ENCODE data around the gene C6orf89.

C6orf89 gene

GRCh38 chr6:36914227-36914794 is 28.6 kb downstream of the C6orf89 start:
- TF ChIP-seq GATA2 (IDR thresholded peaks at IDR 0.05; ENCODE audit: low read depth, low read length) (no peak), GATA3 (IDR thresholded peaks at IDR 0.05; ENCODE audit: low read depth, low read length) (no peak)

- TF ChIP-seq GATA2 (IDR thresholded peaks at IDR 0.05; ENCODE audit: low read depth, low read length) (no peak), GATA3 (IDR thresholded peaks at IDR 0.05; ENCODE audit: low read depth, low read length) (no peak)
Measured at GRCh38 chr6:36915599-36915998, 29.8 kb downstream of the C6orf89 start.

- TF ChIP-seq GATA3 (IDR thresholded peaks at IDR 0.05; ENCODE audit: low read depth, low read length) = no peak
- TF ChIP-seq GATA2 (IDR thresholded peaks at IDR 0.05; ENCODE audit: low read depth, low read length) = no peak
Measured at GRCh38 chr6:36916126-36916525, 30.4 kb downstream of the C6orf89 start.

- TF ChIP-seq GATA2 (IDR thresholded peaks at IDR 0.05; ENCODE audit: low read depth, low read length) (no peak), GATA3 (IDR thresholded peaks at IDR 0.05; ENCODE audit: low read depth, low read length) (no peak)
Measured at GRCh38 chr6:36917541-36918193, 31.9 kb downstream of the C6orf89 start.

GRCh38 chr6:36920049-36920448 is 34.3 kb downstream of the C6orf89 start:
- TF ChIP-seq GATA2 (IDR thresholded peaks at IDR 0.05; ENCODE audit: low read depth, low read length) = no peak
- TF ChIP-seq GATA3 (IDR thresholded peaks at IDR 0.05; ENCODE audit: low read depth, low read length) = no peak

GRCh38 chr6:36920546-36920945 is 34.8 kb downstream of the C6orf89 start:
- TF ChIP-seq GATA3 (IDR thresholded peaks at IDR 0.05; ENCODE audit: low read depth, low read length) = no peak
- no peak for TF ChIP-seq GATA2 (IDR thresholded peaks at IDR 0.05; ENCODE audit: low read depth, low read length)

GRCh38 chr6:36924131-36924530 is 38.4 kb downstream of the C6orf89 start:
- TF ChIP-seq GATA3 (IDR thresholded peaks at IDR 0.05; ENCODE audit: low read depth, low read length) (no peak), GATA2 (IDR thresholded peaks at IDR 0.05; ENCODE audit: low read depth, low read length) (no peak)

GRCh38 chr6:36924778-36925374 is 39.1 kb downstream of the C6orf89 start:
- TF ChIP-seq GATA3 (IDR thresholded peaks at IDR 0.05; ENCODE audit: low read depth, low read length) (no peak), GATA2 (IDR thresholded peaks at IDR 0.05; ENCODE audit: low read depth, low read length) (no peak)

- TF ChIP-seq GATA3 (IDR thresholded peaks at IDR 0.05; ENCODE audit: low read depth, low read length) (no peak), GATA2 (IDR thresholded peaks at IDR 0.05; ENCODE audit: low read depth, low read length) (no peak)
Measured at GRCh38 chr6:36925809-36926208, 40.1 kb downstream of the C6orf89 start.

GRCh38 chr6:36926708-36927513 is 41.2 kb downstream of the C6orf89 start:
- TF ChIP-seq GATA2 (IDR thresholded peaks at IDR 0.05; ENCODE audit: low read depth, low read length) (no peak), GATA3 (IDR thresholded peaks at IDR 0.05; ENCODE audit: low read depth, low read length) (no peak)

GRCh38 chr6:36927691-36928546 is 42.2 kb downstream of the C6orf89 start:
- TF ChIP-seq GATA2 (IDR thresholded peaks at IDR 0.05; ENCODE audit: low read depth, low read length) (no peak), GATA3 (IDR thresholded peaks at IDR 0.05; ENCODE audit: low read depth, low read length) (no peak)

- TF ChIP-seq GATA2 (IDR thresholded peaks at IDR 0.05; ENCODE audit: low read depth, low read length) = no peak
- no peak for TF ChIP-seq GATA3 (IDR thresholded peaks at IDR 0.05; ENCODE audit: low read depth, low read length)
Measured at GRCh38 chr6:36928547-36928918, 42.8 kb downstream of the C6orf89 start.

- TF ChIP-seq GATA3 (IDR thresholded peaks at IDR 0.05; ENCODE audit: low read depth, low read length) (no peak), GATA2 (IDR thresholded peaks at IDR 0.05; ENCODE audit: low read depth, low read length) (no peak)
Measured at GRCh38 chr6:36929152-36929551, 43.4 kb downstream of the C6orf89 start.

- TF ChIP-seq GATA3 (IDR thresholded peaks at IDR 0.05; ENCODE audit: low read depth, low read length) (no peak), GATA2 (IDR thresholded peaks at IDR 0.05; ENCODE audit: low read depth, low read length) (no peak)
Measured at GRCh38 chr6:36929607-36930006, 43.9 kb downstream of the C6orf89 start.
